ENCODE data around the gene MYOF. TPM values are rescaled to one million over a fixed set of nuclear protein-coding genes. Genes with fewer than 3 reads are reported as not detected.

MYOF gene
- total and polyA plus RNA-seq, 9 of the 15 experiments (the other 6 are each of a cell fraction or from before 2014, with no cell fraction given) = 0.06 to 0.27 TPM; not detected in 7

DNA sequence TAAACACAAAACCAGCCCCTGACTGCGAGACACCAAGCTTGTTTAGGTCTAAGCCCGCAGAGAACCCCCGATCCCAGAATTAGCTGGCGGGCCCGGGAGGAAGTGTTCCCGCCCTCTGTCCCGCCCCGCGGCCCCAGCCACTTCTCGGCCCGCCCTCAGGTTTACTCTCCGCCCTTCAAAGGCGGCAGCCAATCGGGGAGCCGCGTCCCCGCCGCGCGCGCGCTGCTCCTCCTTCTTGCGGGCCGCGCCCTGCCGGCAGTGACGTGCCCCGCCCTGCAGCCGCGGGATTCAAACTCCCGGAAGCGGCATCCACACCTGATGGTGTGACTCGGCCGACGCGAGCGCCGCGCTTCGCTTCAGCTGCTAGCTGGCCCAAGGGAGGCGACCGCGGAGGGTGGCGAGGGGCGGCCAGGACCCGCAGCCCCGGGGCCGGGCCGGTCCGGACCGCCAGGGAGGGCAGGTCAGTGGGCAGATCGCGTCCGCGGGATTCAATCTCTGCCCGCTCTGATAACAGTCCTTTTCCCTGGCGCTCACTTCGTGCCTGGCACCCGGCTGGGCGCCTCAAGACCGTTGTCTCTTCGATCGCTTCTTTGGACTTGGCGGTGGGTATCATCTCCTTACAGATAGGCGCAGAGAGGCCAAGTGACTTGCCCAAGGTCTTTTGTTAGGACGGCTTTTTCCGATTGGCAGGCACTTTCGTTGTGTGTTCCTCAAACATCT lies 14.3 kb upstream of the MYOF start, which contains the start of gene CEP55 (continued):
- TF ChIP-seq FUS (optimal IDR thresholded peaks at IDR 0.05; ENCODE audit: low read depth, low read length) (no peak), NFYB (IDR thresholded peaks at IDR 0.05; ENCODE audit: extremely low read depth, insufficient read length) (peak; percentile 18), CTBP1 (IDR thresholded peaks at IDR 0.05; ENCODE audit: borderline replicate concordance) (peak; percentile 85), NONO (IDR thresholded peaks at IDR 0.05; ENCODE audit: low read depth in 2 of 2, low read length in 1 of 2) (0 out of 4 replicates have a peak, but pooled peaks of 1 of the 2 experiments have one; percentile 22), SPI1 (IDR thresholded peaks at IDR 0.05; ENCODE audit: borderline replicate concordance, low read depth, low read length) (peak; percentile 44; the same call in 1 of the 2 replicates), CXXC5 (CRISPR knock-in tag; IDR thresholded peaks at IDR 0.05) (peak; percentile 92)

DNA sequence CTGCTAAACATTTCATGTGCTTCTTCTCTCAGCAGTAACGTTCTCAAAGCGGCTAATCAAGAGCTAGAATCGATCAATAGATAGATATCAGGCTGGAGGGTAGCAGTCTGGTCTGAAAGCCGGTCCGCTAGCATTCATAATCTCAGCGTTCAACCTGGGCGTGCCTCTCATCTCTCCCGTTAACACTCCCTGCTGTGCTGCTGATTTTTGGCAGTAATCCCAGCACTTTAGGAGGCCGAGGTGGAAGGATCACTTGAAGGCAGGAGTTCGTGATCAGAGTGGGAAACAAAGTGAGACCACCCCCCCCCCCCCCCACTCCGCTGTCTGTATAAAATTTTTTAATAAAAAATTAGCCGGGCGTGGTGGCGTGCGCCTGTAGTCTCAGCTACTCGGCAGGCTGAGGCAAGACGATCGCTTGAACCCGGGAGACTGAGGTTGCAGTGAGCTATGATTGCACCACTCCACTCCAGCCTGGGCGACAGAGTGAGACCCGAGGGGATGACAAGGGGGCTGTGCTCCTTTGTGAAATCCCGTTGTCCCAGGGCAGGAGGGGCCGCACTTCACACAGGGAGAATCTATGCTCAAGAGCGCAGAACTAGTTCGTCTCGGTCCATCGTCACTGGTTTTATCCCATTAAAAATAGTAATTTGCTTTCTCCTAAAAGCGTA lies 13.7 kb upstream of the MYOF start:
- in situ Hi-C loops (cut with MboI) (no loop called here), intact Hi-C loops (cut with micrococcal nuclease) (no loop called here)
- Histone ChIP-seq H3K4me3 (peak overlapping the region; percentile 70), H3K27ac (ENCODE audit: extremely low read depth, low read depth, low read length) (no peak overlapping the region; the same call in 2 of the 3 replicates), H3K9ac (ENCODE audit: insufficient read depth in 1 of 2, low read depth in 2 of 2, low read length in 2 of 2) (peak overlapping the region; percentile 43 to 86), H4K20me1 (replicated peaks; ENCODE audit: control insufficient read depth, insufficient read depth, low read length) (0 out of 2 replicates have a peak, but pooled peaks cover 6% of the 10 kb centered on the region), H3K9me1 (ENCODE audit: control insufficient read depth, insufficient read depth, low read length) (no peaks in the 10 kb centered on the region), H3K27me3 (ENCODE audit: control insufficient read depth in 2 of 2, insufficient read depth in 2 of 2, low read length in 2 of 2) (peaks cover 0 to 4% of the 10 kb centered on the region in 2 experiments; a peak in 2 of 5 replicates), H2AFZ (ENCODE audit: low read depth, low read length) (peak overlapping the region; percentile 87), H3K79me2 (ENCODE audit: control insufficient read depth, insufficient read depth, low read length) (peaks cover 9% of the 10 kb centered on the region), H3K36me3 (ENCODE audit: control insufficient read depth, insufficient read depth, low read length) (peaks cover 5% of the 10 kb centered on the region; the same call in 1 of the 3 replicates), H3K4me2 (ENCODE audit: insufficient read depth, low read length) (peak overlapping the region; percentile 87), H3K9me3 (replicated peaks; ENCODE audit: control insufficient read depth, insufficient read depth, low read depth, low read length) (no peaks in the 10 kb centered on the region), H3K4me1 (replicated peaks in 1 of 2; ENCODE audit: control insufficient read depth in 2 of 2, insufficient read depth in 2 of 2, low read length in 2 of 2) (peaks cover 4 to 7% of the 10 kb centered on the region in 2 experiments; a peak in 4 of 5 replicates)
- under 1% methylated on average over 26 of the region's 28 CpGs for WGBS (ENCODE audit: insufficient coverage, low coverage, missing lambda C conversion rate)
- peak; percentile 56 for ATAC-seq
- no TSS peak for BruUV-seq (replicated peaks)
- no peak for TF ChIP-seq HINFP (tag; conservative IDR thresholded peaks at IDR 0.05; ENCODE audit: low read depth)
- peak; percentile 88 for TF ChIP-seq PRDM10 (IDR thresholded peaks at IDR 0.05; ENCODE audit: partially characterized antibody)
- TF ChIP-seq NFIC (IDR thresholded peaks at IDR 0.05) = peak; percentile 73
- TF ChIP-seq ZNF124 (CRISPR knock-in tag; IDR thresholded peaks at IDR 0.05) = no peak
- peak in 1 of 2 experiments; percentile 50; a peak in 2 of 4 replicates for TF ChIP-seq KDM1A (IDR thresholded peaks at IDR 0.05)
- 0 out of 4 replicates have a peak, but pooled peaks of 1 of the 2 experiments have one; percentile 27 for TF ChIP-seq RCOR1 (IDR thresholded peaks at IDR 0.05; ENCODE audit: borderline replicate concordance in 1 of 2, low read depth in 2 of 2, low read length in 2 of 2)
- DNase-seq (ENCODE audit: extremely low read depth in 1 of 4, low spot score in 3 of 4) = peak; percentile 15 to 63 (median 21)
- ChIA-PET CTCF (ENCODE audit: low intra/inter-chr PET ratio) (no interaction called here), POLR2A (interaction anchor here (0.6 to 1.3 kb wide), 5 partner anchors 13 to 1578 kb away, joined by 3 to 6 read pairs (median 3); partner anchors contain the start of gene MYOF)
- FAIRE-seq = peak; percentile 87

Measured in K562 (cell line).